AG09319 (cell line): ENCODE measurements around the gene PLCG1.

Source experiments
- DNase-seq: peaks from one replicate; pipeline ENCODE4 v3.0.0-alpha.2; 2010; ENCODE audit warnings: low read depth; ENCODE audit errors: extremely low read depth
- CTCF ChIP-seq: IDR thresholded peaks from 2 replicates; pipeline ENCODE4 v1.5.1; 2011; ENCODE audit warnings: low read depth, mild to moderate bottlenecking, inconsistent platforms, low read length, moderate library complexity

Gene PLCG1

GRCh38 chr20:41204304-41205265 lies 67.2 kb downstream of the PLCG1 start:
- no peak for DNase-seq
- no peak for TF ChIP-seq CTCF

- DNase-seq: no peak
- TF ChIP-seq CTCF: no peak
Observed at GRCh38 chr20:41205313-41205712, 68.0 kb downstream of the PLCG1 start.

GRCh38 chr20:41213150-41213820 lies 75.9 kb downstream of the PLCG1 start:
- no peak for TF ChIP-seq CTCF
- no peak for DNase-seq

GRCh38 chr20:41214202-41214601 lies 76.9 kb downstream of the PLCG1 start:
- TF ChIP-seq CTCF: no peak

GRCh38 chr20:41214666-41215065 lies 77.3 kb downstream of the PLCG1 start:
- TF ChIP-seq CTCF: no peak
- DNase-seq: no peak

More at GRCh38 chr20:41214202-41214601, 76.9 kb downstream of the PLCG1 start:
- no peak for DNase-seq

- DNase-seq: no peak
- TF ChIP-seq CTCF: no peak
Observed at GRCh38 chr20:41217422-41217821, 80.1 kb downstream of the PLCG1 start.

- DNase-seq: peak; percentile 40
- no peak for TF ChIP-seq CTCF
Observed at GRCh38 chr20:41218466-41218865, 81.1 kb downstream of the PLCG1 start.
